Inferior parietal cortex (tissue), 1 donor: ENCODE measurements around the gene MAGEA8.
"Not testable (repeated sequence)": the region's sequence is repeated elsewhere in the genome, so short reads cannot be mapped to it uniquely, and the experiment has no call there.

Experiments used
- DNase-seq: peaks from one replicate; pipeline ENCODE4 v3.0.0-alpha.2; 2016; ENCODE audit errors: extremely low spot score

Gene MAGEA8

GRCh38 chrX:149903889-149904748, 23.1 kb downstream of the MAGEA8 start:
- no peak for DNase-seq

GRCh38 chrX:149908308-149908707, 27.3 kb downstream of the MAGEA8 start:
- DNase-seq: no peak

- DNase-seq: no peak
Measured at GRCh38 chrX:149908727-149909126, 27.7 kb downstream of the MAGEA8 start.

GRCh38 chrX:149909324-149910177, 28.6 kb downstream of the MAGEA8 start:
- DNase-seq: no peak

GRCh38 chrX:149910178-149910695, 29.3 kb downstream of the MAGEA8 start:
- DNase-seq: no peak

- DNase-seq: no peak
Measured at GRCh38 chrX:149916745-149917392, 35.9 kb downstream of the MAGEA8 start.

- not testable (repeated sequence) for DNase-seq
Measured at GRCh38 chrX:149923836-149924235, 42.9 kb downstream of the MAGEA8 start.

- DNase-seq: not testable (repeated sequence)
Measured at GRCh38 chrX:149924434-149924833, 43.5 kb downstream of the MAGEA8 start.

- DNase-seq: not testable (repeated sequence)
Measured at GRCh38 chrX:149927245-149927963, 46.4 kb downstream of the MAGEA8 start.

- not testable (repeated sequence) for DNase-seq
Measured at GRCh38 chrX:149927964-149928258, 46.9 kb downstream of the MAGEA8 start.

- not testable (repeated sequence) for DNase-seq
Measured at GRCh38 chrX:149928635-149929034, 47.7 kb downstream of the MAGEA8 start.

- DNase-seq: not testable (repeated sequence)
Measured at GRCh38 chrX:149929400-149929799, 48.4 kb downstream of the MAGEA8 start, which contains the start of gene HSFX4. Gene HSFX4 (plus strand): TSS chrX:149929573. CDS start chrX:149929645, 72 bp downstream.

GRCh38 chrX:149931355-149931754, 50.4 kb downstream of the MAGEA8 start:
- DNase-seq: not testable (repeated sequence)

- not testable (repeated sequence) for DNase-seq
Measured at GRCh38 chrX:149932150-149932549, 51.2 kb downstream of the MAGEA8 start.

- not testable (repeated sequence) for DNase-seq
Measured at GRCh38 chrX:149932970-149933369, 52.0 kb downstream of the MAGEA8 start.

GRCh38 chrX:149933547-149933946, 52.6 kb downstream of the MAGEA8 start:
- not testable (repeated sequence) for DNase-seq
